HPDE6-E6E7 (cell line): ENCODE results near the gene RAB33A.
"Not testable (repeated sequence)": the region's sequence is repeated elsewhere in the genome, so short reads cannot be mapped to it uniquely, and the experiment has no call there.

Experiments used
- DNase-seq: peaks from one replicate; pipeline ENCODE4 v3.0.0; 2011; ENCODE audit warnings: missing footprints; ENCODE audit errors: extremely low spot score

RAB33A gene

DNA sequence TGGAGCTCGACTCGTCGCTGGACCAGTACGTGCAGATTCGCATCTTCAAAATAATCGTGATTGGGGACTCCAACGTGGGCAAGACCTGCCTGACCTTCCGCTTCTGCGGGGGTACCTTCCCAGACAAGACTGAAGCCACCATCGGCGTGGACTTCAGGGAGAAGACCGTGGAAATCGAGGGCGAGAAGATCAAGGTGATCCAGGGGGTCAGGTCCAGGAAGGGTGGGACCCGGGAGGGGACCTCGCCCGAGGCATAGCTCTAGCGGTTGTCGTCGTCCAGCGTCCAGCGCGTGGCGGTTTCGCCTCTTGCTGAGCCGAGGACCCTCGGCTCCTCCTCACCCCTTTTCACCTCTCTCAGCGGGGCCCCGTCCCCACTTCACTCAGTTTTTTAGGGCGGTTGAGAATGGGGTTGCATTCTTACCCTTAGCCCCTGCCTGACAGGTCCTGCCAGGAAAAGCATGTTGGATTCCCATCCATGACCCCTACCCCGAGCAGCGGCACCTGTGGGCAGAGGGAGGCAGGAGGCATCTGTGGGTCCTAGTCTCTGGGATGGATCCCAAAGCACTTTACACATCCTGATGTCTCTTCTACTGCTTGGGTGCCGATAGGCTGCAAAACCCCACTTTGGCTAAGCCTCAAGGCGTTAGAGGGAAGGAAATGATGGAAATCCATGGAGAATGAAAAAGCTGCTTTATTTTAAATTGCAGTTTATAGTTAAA lies 524 bp downstream of the RAB33A start:
- no peak for DNase-seq

GRCh38 chrX:130173190-130173895 lies 1.6 kb downstream of the RAB33A start:
- DNase-seq, result no peak

GRCh38 chrX:130174045-130174704 lies 2.4 kb downstream of the RAB33A start:
- DNase-seq, result no peak

DNA sequence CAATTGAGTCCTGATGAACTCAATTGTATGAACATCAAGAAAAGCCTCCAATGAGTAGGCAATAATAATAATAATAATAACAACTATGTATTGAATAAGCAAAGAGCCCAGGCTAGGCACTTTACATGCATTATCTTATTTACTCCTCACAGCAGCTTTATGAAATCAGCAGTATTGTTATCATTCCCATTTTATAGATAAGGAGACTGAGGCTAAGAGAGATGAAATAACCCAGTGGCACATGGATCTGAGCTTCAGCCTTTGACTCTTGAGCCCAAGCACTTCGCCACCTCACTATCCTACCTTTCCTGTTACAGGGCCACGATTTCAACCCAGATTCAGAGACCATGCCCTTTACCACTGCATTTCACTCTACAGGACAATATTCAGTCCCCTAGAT lies 3.2 kb downstream of the RAB33A start:
- no peak for DNase-seq

GRCh38 chrX:130176354-130176776 lies 4.6 kb downstream of the RAB33A start:
- DNase-seq, result no peak

DNA sequence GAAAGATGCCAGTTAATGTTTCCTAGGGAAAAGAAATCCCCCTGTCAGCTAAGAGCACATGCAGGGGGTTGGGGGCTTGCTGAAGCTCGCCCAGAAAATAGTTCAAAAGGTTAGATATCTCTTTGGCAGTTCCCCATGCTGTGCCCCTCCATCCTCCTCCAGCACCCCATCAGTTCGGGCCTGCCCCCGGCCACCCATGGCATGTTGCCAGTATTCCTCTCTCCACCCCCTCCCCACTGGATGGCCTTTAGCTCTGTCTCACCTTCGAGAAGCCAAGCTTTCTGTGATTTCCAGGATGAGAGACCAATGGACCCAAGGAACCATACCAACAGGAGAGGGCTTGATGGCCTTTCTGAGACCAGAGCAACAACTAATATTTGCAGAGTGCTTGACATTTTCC lies 5.2 kb downstream of the RAB33A start:
- DNase-seq, result no peak

DNA sequence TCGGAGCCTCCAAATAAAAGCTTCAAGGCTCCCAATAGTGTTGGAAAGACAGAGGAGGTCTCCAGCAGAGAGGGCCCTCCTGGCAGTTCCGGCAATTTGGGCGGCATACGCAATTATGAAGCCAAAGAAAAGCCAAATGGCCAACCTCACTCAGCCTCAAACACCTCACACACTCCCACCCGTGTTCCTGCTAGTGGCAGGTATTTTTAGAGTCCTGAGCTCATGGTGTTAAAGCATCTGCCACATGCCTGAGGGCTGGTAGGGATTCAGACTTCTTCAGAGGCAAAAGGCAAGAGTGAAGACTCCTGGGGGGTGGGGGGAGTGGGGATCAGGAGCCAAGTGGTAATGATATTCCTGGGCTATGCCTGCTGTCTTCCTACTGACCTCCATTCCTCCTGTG lies 7.4 kb downstream of the RAB33A start:
- no peak for DNase-seq

DNA sequence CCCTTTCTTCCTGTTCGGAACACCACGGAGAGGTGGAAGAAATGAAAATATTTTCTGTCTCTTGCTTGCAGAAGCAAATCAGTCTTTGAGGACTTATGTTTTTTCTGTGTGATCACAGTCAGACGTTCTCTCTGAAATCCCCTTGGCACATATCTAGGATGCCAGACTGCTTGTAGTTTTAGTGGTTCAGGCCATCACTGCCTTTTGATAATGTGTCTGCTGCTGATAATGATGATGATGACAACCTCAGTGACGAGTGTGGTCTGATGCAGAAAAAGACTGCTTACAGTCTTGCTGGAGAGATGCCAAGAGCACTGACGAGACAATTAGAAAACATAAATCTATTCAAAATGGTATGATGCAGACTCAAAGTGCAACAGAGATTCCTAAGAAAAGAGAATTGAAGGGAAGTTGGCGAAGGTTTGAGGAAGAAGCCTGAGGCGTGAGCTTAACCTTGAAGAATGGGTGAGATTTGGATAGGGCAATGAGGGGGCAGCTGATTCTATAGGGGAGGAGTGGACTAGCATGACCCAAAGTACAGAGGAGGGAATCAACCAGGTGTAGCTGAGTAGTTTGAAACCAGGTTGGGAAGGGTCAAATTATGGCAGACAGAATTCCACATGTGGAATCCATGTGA lies 7.9 kb downstream of the RAB33A start:
- DNase-seq, result no peak

DNA sequence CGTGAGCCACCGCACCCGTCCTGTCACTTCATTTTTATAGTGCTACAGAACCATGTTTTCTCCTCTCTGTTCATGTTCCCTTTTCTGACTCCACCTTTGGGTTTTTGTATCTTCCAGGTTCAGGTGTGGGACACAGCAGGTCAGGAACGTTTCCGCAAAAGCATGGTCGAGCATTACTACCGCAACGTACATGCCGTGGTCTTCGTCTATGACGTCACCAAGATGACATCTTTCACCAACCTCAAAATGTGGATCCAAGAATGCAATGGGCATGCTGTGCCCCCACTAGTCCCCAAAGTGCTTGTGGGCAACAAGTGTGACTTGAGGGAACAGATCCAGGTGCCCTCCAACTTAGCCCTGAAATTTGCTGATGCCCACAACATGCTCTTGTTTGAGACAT lies 12.4 kb downstream of the RAB33A start:
- no peak for DNase-seq

DNA sequence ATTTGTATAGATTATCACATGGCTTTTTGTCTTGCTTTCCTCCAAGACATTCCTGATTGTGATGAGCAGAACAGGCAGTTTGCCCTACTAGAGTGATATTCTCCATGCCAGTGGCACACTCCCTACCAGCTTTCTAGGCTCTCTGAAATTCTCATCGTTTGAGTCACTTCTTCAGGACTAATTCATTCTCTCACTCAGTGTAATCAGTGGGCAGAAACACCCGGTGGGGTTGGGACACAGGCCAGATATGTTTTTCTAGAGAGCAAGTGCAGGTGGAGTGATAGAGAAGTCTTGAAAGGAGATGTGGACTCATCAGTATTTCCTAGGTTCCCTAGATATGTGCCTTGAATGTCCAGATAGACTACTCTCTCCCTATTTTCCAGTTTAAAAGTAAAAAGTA lies 13.1 kb downstream of the RAB33A start:
- DNase-seq, result no peak

- DNase-seq, result no peak
Observed at GRCh38 chrX:130186651-130187050, 14.9 kb downstream of the RAB33A start.

DNA sequence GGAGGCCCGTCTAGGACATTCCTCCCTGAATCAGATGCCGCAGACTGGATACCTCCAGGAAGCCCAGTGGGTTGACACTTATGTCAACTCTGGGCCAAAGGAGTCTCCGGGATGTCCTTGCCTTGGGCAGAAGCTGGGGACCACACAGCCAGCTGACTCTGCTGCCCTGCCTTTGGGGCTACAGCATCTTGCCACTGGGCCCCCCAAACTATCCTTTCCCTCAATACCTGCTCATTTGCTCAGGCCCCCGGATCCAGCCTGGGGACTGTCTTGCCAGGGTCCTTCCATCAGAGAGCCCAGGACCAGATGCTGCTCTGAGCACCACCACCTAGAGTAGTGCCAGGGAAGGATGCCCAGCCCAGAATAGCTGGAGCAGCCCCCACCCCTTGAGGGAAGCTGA lies 19.0 kb downstream of the RAB33A start:
- no peak for DNase-seq

- DNase-seq, result no peak
Observed at GRCh38 chrX:130196466-130196865, 24.7 kb downstream of the RAB33A start.

DNA sequence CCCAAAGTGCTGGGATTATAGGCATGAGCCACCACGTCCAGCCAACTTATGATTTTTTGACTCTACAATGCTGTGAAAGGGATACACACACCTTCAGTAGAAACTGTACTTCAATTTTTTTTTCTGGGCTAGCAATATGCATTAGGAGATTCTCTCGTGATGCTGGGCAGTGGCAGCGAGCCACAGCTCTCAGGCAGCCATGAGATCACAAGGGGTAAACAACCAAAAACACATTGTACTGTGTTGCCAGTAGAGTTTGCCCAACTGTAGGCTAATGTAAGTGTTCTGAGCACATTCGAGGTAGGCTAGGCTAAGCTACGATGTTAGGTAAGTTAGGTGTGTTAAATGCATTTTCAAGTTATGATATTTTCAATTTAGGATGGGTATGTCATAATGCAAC lies 25.7 kb downstream of the RAB33A start:
- DNase-seq, result no peak

- DNase-seq, result no peak
Observed at GRCh38 chrX:130204647-130205046, 32.9 kb downstream of the RAB33A start.

GRCh38 chrX:130211415-130212186 lies 39.8 kb downstream of the RAB33A start:
- DNase-seq, result no peak

GRCh38 chrX:130212371-130212770 lies 40.6 kb downstream of the RAB33A start:
- DNase-seq, result no peak

GRCh38 chrX:130213376-130213775 lies 41.6 kb downstream of the RAB33A start:
- no peak for DNase-seq

GRCh38 chrX:130216320-130216719 lies 44.6 kb downstream of the RAB33A start:
- no peak for DNase-seq

- no peak for DNase-seq
Observed at GRCh38 chrX:130224810-130225209, 53.0 kb downstream of the RAB33A start.

DNA sequence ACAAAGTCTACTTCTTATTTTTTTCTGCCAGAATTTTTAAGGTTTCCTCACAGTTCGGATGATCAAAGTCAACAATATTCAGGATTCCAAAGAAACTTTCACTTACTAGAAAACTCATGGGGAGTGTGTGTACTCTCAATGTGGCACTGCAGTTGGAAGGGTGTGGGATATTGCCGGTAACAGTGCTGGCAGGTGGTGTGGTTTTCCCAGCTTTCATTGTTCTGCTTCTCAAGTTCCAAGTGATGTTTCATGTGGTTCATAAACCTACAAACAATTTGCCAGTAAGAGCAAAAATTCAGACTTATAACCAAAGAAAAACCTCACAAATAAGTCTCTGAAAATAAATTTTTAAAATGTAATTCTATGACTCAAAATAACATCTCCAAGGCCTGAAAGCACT lies 57.1 kb downstream of the RAB33A start:
- no peak for DNase-seq

- not testable (repeated sequence) for DNase-seq
Observed at GRCh38 chrX:130231184-130231583, 59.4 kb downstream of the RAB33A start.
